HepG2 (cell line): ENCODE data around the gene IZUMO4. TPM values are rescaled to one million over a fixed set of nuclear protein-coding genes. Genes with fewer than 3 reads are reported as not detected.

ENCODE experiments used
- ETV6 ChIP-seq: sonication (generic); formaldehyde crosslinking; conservative IDR thresholded peaks from 2 replicates; pipeline ENCODE4 v1.4.0; 2020; ENCODE audit warnings: missing genetic modification reagents
- KAT2B ChIP-seq: fragments of 150-350 bp; IDR thresholded peaks from 2 replicates; pipeline ENCODE4 v1.6.1; 2014; ENCODE audit warnings: low read depth, low read length, borderline replicate concordance
- RCOR2 ChIP-seq: IDR thresholded peaks from 2 replicates; pipeline ENCODE4 v1.6.1; 2016; ENCODE audit warnings: missing biosample characterization, missing genetic modification reagents
- RORA ChIP-seq: sonication (generic); formaldehyde crosslinking; IDR thresholded peaks from 2 replicates; pipeline ENCODE4 v1.5.0; 2020; ENCODE audit warnings: mild to moderate bottlenecking, missing genetic modification reagents, moderate library complexity
- ZNF205 ChIP-seq: IDR thresholded peaks from 2 replicates; pipeline ENCODE4 v1.6.1; 2018; ENCODE audit warnings: missing biosample characterization, missing genetic modification reagents
- polyA plus RNA-seq, 8 experiments: library from polyadenylated mRNA; depleted of rRNA in 3 of 8; stranded (reverse) in 7 of 8; unstranded in 1 of 8; fragments of >200 nt; fragmentation: Illumina TruSeq in 4 of 8; extraction: Trizol in 4 of 8; gene quantifications; 2 replicates each; pipeline versions ENCODE4 v1.2.1 to v1.2.3, GENCODE V29; 2011 to 2016; ENCODE audit warnings: low read depth in 4 of 8, missing spikeins in 1 of 8, mixed read lengths in 1 of 8; ENCODE audit not compliant: insufficient read depth in 1 of 8
- total RNA-seq, 5 experiments: library from RNA; depleted of rRNA; stranded (reverse); fragments of >200 nt; fragmentation: Illumina TruSeq; extraction: Trizol; gene quantifications; 2 replicates each; pipeline ENCODE4 v1.2.3, GENCODE V29; 2016; ENCODE audit warnings: low read depth in 1 of 5
- TF ChIP-seq, protein P1 (sequence below): sonication (generic); formaldehyde crosslinking; IDR thresholded peaks from 2 replicates; pipeline ENCODE4 v1.5.0; 2020; ENCODE audit warnings: mild to moderate bottlenecking, missing genetic modification reagents
- TF ChIP-seq, protein P2 (sequence below): sonication (generic); formaldehyde crosslinking; IDR thresholded peaks from 2 replicates; pipeline ENCODE4 v1.4.0; 2020; ENCODE audit warnings: mild to moderate bottlenecking, missing genetic modification reagents
- TF ChIP-seq, protein P3 (sequence below): sonication (generic); formaldehyde crosslinking; IDR thresholded peaks from 2 replicates; pipeline ENCODE4 v1.4.0; 2020; ENCODE audit warnings: missing genetic modification reagents
- TF ChIP-seq, protein P4 (sequence below): sonication (generic); formaldehyde crosslinking; IDR thresholded peaks from 2 replicates; pipeline ENCODE4 v1.4.0; 2020; ENCODE audit warnings: low read depth, missing genetic modification reagents
- TF ChIP-seq, protein P5 (sequence below): sonication (generic); formaldehyde crosslinking; IDR thresholded peaks from 2 replicates; pipeline ENCODE4 v1.4.0; 2020; ENCODE audit warnings: missing genetic modification reagents
- TF ChIP-seq, protein P6 (sequence below), 2 experiments: sonication (generic) in 1 of 2; formaldehyde crosslinking in 1 of 2; IDR thresholded peaks; 2 replicates each; pipeline versions ENCODE4 v1.5.1 to v1.6.1; 2011 to 2020; ENCODE audit warnings: borderline replicate concordance in 1 of 2, low read depth in 1 of 2, low read length in 1 of 2, mild to moderate bottlenecking in 1 of 2, missing genetic modification reagents in 1 of 2, moderate library complexity in 1 of 2

IZUMO4 gene
- total and polyA plus RNA-seq, 2 of the 13 experiments (the other 11 are each of a cell fraction or from before 2014, with no cell fraction given): 0.77 to 3.9 TPM

DNA sequence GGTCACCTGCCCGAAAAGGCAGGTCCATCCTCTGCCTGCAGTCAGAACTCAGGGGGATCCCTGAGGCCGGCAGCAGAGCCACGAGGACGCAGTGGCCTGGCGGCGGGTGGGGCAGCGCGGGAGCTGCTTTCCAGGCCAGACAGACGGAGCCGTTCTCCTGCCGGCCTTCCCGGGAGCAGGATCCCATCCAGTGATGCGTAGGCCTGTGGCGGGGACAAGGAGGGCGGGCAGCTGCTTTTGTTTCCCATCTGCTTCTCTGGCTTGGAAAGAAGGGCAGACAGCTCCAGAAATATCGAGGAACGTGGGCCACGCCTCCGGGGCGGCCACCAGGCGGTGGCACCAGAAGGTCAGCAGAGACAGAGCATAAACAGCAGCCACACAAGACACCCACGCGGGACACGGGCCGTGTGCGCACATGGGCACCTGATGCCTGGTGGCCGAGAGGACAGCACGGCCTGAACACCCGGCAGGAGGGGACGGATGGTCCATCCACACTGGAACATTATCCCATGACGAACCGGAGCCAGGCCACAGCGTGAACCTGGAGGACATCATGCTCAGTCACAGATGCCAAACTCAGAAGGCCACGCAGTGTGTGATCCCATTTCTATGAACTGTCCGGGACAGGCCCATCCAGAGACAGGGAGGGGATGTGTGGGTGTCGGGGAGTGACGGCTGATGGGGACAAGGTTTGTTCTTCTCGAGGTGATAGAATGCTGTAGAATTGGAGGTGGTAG is 31.8 kb upstream of the IZUMO4 start (continued):
- TF ChIP-seq, protein P1, sequence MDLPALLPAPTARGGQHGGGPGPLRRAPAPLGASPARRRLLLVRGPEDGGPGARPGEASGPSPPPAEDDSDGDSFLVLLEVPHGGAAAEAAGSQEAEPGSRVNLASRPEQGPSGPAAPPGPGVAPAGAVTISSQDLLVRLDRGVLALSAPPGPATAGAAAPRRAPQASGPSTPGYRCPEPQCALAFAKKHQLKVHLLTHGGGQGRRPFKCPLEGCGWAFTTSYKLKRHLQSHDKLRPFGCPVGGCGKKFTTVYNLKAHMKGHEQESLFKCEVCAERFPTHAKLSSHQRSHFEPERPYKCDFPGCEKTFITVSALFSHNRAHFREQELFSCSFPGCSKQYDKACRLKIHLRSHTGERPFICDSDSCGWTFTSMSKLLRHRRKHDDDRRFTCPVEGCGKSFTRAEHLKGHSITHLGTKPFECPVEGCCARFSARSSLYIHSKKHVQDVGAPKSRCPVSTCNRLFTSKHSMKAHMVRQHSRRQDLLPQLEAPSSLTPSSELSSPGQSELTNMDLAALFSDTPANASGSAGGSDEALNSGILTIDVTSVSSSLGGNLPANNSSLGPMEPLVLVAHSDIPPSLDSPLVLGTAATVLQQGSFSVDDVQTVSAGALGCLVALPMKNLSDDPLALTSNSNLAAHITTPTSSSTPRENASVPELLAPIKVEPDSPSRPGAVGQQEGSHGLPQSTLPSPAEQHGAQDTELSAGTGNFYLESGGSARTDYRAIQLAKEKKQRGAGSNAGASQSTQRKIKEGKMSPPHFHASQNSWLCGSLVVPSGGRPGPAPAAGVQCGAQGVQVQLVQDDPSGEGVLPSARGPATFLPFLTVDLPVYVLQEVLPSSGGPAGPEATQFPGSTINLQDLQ: 0 out of 2 replicates have a peak, but pooled peaks have one; percentile 30
- TF ChIP-seq, protein P2, sequence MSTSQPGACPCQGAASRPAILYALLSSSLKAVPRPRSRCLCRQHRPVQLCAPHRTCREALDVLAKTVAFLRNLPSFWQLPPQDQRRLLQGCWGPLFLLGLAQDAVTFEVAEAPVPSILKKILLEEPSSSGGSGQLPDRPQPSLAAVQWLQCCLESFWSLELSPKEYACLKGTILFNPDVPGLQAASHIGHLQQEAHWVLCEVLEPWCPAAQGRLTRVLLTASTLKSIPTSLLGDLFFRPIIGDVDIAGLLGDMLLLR: no peak
- TF ChIP-seq RORA (CRISPR knock-in tag) (no peak), RCOR2 (CRISPR knock-in tag) (no peak), KAT2B (no peak), ETV6 (CRISPR knock-in tag) (0 out of 2 replicates have a peak, but pooled peaks have one; percentile 45), ZNF205 (CRISPR knock-in tag) (0 out of 2 replicates have a peak, but pooled peaks have one; percentile 10)
- TF ChIP-seq, protein P3, sequence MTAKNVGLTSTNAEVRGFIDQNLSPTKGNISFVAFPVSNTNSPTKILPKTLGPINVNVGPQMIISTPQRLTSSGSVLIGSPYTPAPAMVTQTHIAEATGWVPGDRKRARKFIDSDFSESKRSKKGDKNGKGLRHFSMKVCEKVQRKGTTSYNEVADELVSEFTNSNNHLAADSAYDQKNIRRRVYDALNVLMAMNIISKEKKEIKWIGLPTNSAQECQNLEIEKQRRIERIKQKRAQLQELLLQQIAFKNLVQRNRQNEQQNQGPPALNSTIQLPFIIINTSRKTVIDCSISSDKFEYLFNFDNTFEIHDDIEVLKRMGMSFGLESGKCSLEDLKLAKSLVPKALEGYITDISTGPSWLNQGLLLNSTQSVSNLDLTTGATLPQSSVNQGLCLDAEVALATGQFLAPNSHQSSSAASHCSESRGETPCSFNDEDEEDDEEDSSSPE (CRISPR knock-in tag): no peak
- TF ChIP-seq, protein P4, sequence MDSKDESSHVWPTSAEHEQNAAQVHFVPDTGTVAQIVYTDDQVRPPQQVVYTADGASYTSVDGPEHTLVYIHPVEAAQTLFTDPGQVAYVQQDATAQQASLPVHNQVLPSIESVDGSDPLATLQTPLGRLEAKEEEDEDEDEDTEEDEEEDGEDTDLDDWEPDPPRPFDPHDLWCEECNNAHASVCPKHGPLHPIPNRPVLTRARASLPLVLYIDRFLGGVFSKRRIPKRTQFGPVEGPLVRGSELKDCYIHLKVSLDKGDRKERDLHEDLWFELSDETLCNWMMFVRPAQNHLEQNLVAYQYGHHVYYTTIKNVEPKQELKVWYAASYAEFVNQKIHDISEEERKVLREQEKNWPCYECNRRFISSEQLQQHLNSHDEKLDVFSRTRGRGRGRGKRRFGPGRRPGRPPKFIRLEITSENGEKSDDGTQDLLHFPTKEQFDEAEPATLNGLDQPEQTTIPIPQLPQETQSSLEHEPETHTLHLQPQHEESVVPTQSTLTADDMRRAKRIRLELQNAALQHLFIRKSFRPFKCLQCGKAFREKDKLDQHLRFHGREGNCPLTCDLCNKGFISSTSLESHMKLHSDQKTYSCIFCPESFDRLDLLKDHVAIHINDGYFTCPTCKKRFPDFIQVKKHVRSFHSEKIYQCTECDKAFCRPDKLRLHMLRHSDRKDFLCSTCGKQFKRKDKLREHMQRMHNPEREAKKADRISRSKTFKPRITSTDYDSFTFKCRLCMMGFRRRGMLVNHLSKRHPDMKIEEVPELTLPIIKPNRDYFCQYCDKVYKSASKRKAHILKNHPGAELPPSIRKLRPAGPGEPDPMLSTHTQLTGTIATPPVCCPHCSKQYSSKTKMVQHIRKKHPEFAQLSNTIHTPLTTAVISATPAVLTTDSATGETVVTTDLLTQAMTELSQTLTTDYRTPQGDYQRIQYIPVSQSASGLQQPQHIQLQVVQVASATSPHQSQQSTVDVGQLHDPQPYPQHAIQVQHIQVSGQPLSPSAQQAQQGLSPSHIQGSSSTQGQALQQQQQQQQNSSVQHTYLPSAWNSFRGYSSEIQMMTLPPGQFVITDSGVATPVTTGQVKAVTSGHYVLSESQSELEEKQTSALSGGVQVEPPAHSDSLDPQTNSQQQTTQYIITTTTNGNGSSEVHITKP (CRISPR knock-in tag): no peak
- TF ChIP-seq, protein P5, sequence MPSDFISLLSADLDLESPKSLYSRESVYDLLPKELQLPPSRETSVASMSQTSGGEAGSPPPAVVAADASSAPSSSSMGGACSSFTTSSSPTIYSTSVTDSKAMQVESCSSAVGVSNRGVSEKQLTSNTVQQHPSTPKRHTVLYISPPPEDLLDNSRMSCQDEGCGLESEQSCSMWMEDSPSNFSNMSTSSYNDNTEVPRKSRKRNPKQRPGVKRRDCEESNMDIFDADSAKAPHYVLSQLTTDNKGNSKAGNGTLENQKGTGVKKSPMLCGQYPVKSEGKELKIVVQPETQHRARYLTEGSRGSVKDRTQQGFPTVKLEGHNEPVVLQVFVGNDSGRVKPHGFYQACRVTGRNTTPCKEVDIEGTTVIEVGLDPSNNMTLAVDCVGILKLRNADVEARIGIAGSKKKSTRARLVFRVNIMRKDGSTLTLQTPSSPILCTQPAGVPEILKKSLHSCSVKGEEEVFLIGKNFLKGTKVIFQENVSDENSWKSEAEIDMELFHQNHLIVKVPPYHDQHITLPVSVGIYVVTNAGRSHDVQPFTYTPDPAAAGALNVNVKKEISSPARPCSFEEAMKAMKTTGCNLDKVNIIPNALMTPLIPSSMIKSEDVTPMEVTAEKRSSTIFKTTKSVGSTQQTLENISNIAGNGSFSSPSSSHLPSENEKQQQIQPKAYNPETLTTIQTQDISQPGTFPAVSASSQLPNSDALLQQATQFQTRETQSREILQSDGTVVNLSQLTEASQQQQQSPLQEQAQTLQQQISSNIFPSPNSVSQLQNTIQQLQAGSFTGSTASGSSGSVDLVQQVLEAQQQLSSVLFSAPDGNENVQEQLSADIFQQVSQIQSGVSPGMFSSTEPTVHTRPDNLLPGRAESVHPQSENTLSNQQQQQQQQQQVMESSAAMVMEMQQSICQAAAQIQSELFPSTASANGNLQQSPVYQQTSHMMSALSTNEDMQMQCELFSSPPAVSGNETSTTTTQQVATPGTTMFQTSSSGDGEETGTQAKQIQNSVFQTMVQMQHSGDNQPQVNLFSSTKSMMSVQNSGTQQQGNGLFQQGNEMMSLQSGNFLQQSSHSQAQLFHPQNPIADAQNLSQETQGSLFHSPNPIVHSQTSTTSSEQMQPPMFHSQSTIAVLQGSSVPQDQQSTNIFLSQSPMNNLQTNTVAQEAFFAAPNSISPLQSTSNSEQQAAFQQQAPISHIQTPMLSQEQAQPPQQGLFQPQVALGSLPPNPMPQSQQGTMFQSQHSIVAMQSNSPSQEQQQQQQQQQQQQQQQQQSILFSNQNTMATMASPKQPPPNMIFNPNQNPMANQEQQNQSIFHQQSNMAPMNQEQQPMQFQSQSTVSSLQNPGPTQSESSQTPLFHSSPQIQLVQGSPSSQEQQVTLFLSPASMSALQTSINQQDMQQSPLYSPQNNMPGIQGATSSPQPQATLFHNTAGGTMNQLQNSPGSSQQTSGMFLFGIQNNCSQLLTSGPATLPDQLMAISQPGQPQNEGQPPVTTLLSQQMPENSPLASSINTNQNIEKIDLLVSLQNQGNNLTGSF (CRISPR knock-in tag): peak; percentile 34; the same call in 1 of the 2 replicates
- TF ChIP-seq, protein P6, sequence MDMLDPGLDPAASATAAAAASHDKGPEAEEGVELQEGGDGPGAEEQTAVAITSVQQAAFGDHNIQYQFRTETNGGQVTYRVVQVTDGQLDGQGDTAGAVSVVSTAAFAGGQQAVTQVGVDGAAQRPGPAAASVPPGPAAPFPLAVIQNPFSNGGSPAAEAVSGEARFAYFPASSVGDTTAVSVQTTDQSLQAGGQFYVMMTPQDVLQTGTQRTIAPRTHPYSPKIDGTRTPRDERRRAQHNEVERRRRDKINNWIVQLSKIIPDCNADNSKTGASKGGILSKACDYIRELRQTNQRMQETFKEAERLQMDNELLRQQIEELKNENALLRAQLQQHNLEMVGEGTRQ (IDR thresholded peaks at IDR 0.05; ENCODE audit: low read depth, low read length): no peak
- TF ChIP-seq, protein P6 (CRISPR knock-in tag; IDR thresholded peaks at IDR 0.05; ENCODE audit: borderline replicate concordance): no peak
